PC-3 (cell line): ENCODE data around the gene C8A. TPM values are rescaled to one million over a fixed set of nuclear protein-coding genes. Genes with fewer than 3 reads are reported as not detected.

ENCODE experiments used
- ATAC-seq: fragments of 200-7000 bp; cut with Tn5 transposase; 2 replicates; pipeline ENCODE4 v1.9.1; 2020; ENCODE audit warnings: mild to moderate bottlenecking, moderate library complexity
- BruUV-seq: library from RNA; stranded (reverse); fragments of 400-500 nt; replicated peaks from 2 replicates; lab custom pipeline; 2021; lab: Mats Ljungman, UMichigan
- CTCF ChIA-PET: fragments of 300-600 bp; sonication (Branson Sonifier 250); formaldehyde crosslinking; loops from one replicate; lab custom pipeline; 2022; ENCODE audit warnings: antibody characterized with exemption; lab: Charles Lee
- POLR2A ChIA-PET: fragments of 300-600 bp; sonication (Branson Sonifier 250); formaldehyde crosslinking; loops from one replicate; lab custom pipeline; 2022; ENCODE audit warnings: antibody characterized with exemption; ENCODE audit not compliant: unreplicated experiment; lab: Charles Lee
- DNase-seq: peaks from one replicate; pipeline ENCODE4 v3.0.0-alpha.2; 2015
- H2AFZ ChIP-seq: fragments of 300-600 bp; sonication (generic); 2 replicates; pipeline ENCODE4 v1.6.0; 2016; ENCODE audit warnings: antibody characterized with exemption, low read length
- H3F3A ChIP-seq: fragments of 300-600 bp; sonication (generic); one replicate; pipeline ENCODE4 v1.6.0; 2017; ENCODE audit warnings: antibody characterized with exemption, low read length, control low read depth, mild to moderate bottlenecking; ENCODE audit not compliant: unreplicated experiment
- H3K27ac ChIP-seq: fragments of 300-600 bp; sonication (generic); 2 replicates; pipeline ENCODE4 v1.5.1; 2016; ENCODE audit warnings: mild to moderate bottlenecking, low read length
- H3K27me3 ChIP-seq: fragments of 300-600 bp; sonication (generic); 2 replicates; pipeline ENCODE4 v1.6.1; 2016; ENCODE audit warnings: low read length, mixed read lengths
- H3K36me3 ChIP-seq: fragments of 300-600 bp; sonication (generic); 2 replicates; pipeline ENCODE4 v1.6.1; 2016; ENCODE audit warnings: low read depth, mixed run types, low read length, mixed read lengths
- H3K4me1 ChIP-seq: fragments of 300-600 bp; sonication (generic); 2 replicates; pipeline ENCODE4 v1.5.1; 2016; ENCODE audit warnings: low read length; ENCODE audit not compliant: insufficient read depth
- H3K4me2 ChIP-seq: fragments of 300-600 bp; sonication (generic); 2 replicates; pipeline ENCODE4 v1.6.0; 2016; ENCODE audit warnings: low read length
- H3K4me3 ChIP-seq: fragments of 300-600 bp; sonication (generic); 2 replicates; pipeline ENCODE4 v1.5.1; 2016; ENCODE audit warnings: mild to moderate bottlenecking, low read length, mixed read lengths
- H3K79me2 ChIP-seq: fragments of 300-600 bp; sonication (generic); 2 replicates; pipeline ENCODE4 v1.6.1; 2017; ENCODE audit warnings: low read length, mixed read lengths
- H3K9ac ChIP-seq: fragments of 300-600 bp; sonication (generic); 2 replicates; pipeline ENCODE4 v1.6.0; 2016; ENCODE audit warnings: mild to moderate bottlenecking, low read length
- H3K9me2 ChIP-seq: fragments of 300-600 bp; sonication (generic); replicated peaks from 2 replicates; pipeline ENCODE4 v1.6.1; 2016; ENCODE audit warnings: mixed run types, low read length, mixed read lengths
- H3K9me3 ChIP-seq: fragments of 300-600 bp; sonication (generic); 2 replicates; pipeline ENCODE4 v1.6.1; 2016; ENCODE audit warnings: low read length, mixed read lengths
- H4K20me1 ChIP-seq: fragments of 300-600 bp; sonication (generic); 2 replicates; pipeline ENCODE4 v1.6.1; 2016; ENCODE audit warnings: low read length, mixed read lengths
- EZH2 ChIP-seq: fragments of 300-600 bp; sonication (generic); IDR thresholded peaks from one replicate; pipeline ENCODE4 v1.6.1; 2017; ENCODE audit warnings: antibody characterized with exemption, mild to moderate bottlenecking, low read length; ENCODE audit not compliant: unreplicated experiment
- EZH2phosphoT487 ChIP-seq: fragments of 300-600 bp; sonication (generic); IDR thresholded peaks from 2 replicates; pipeline ENCODE4 v1.6.1; 2018; ENCODE audit warnings: mild to moderate bottlenecking, antibody characterized with exemption, low read length, borderline replicate concordance
- intact Hi-C: fragments of 100-400 bp; cut with micrococcal nuclease; formaldehyde crosslinking; loops from 2 replicates; pipeline ENCODE4 v1.9.0; 2023
- total RNA-seq: library from RNA; depleted of rRNA; stranded (reverse); fragments of >200 nt; gene quantifications from 2 replicates; pipeline ENCODE4 v1.2.3, GENCODE V29; 2014
- TF ChIP-seq, protein P1 (sequence below): fragments of 300-600 bp; sonication (generic); conservative IDR thresholded peaks from 2 replicates; pipeline ENCODE4 v1.5.1; 2017; ENCODE audit warnings: antibody characterized with exemption, low read depth, mild to moderate bottlenecking, low read length

Gene C8A
- total RNA-seq, 1 experiment from 2014 or later, result not detected

DNA sequence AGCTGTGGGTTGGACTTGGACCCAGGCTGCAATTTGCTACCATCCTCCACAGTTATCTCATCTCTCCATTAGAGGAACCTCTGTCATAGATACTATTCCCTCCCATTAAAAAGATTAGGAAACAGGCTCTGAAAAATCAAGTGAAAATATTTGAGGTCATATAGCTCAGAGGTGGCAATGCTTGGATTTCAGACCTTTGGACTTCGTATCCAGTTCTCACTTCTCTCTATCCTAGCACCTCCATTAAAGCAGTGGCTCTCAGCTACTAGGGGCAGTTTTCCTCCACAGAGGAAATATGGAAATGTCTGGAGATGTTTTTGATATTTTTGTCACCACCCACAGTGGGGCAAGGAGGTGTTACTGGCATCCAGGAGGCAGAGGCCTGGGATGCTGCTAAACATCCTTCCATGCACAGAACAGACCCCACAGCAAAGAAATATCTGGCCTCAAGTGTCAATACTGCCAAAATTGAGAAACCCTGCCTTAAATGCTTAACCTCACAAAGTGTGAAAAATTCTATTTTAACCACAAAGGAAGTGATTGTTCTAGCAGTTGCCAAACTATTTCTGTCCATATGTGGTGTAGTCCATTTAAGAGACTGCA, 54.1 kb downstream of the C8A start:
- no peaks in the 10 kb centered on the region for H3K36me3 ChIP-seq

GRCh38 chr1:56910441-56910985, 55.9 kb downstream of the C8A start:
- no peaks in the 10 kb centered on the region for H3F3A ChIP-seq
- BruUV-seq, result no TSS peak
- no peak overlapping the region for H3K27ac ChIP-seq
- no peak overlapping the region for H3K9ac ChIP-seq
- H3K9me2 ChIP-seq, result no peaks in the 10 kb centered on the region
- no peak for DNase-seq
- H2AFZ ChIP-seq, result no peak overlapping the region
- peaks cover 16% of the 10 kb centered on the region; the same call in 1 of the 2 replicates for H3K27me3 ChIP-seq
- intact Hi-C loops, result no loop called here
- TF ChIP-seq, protein P1, sequence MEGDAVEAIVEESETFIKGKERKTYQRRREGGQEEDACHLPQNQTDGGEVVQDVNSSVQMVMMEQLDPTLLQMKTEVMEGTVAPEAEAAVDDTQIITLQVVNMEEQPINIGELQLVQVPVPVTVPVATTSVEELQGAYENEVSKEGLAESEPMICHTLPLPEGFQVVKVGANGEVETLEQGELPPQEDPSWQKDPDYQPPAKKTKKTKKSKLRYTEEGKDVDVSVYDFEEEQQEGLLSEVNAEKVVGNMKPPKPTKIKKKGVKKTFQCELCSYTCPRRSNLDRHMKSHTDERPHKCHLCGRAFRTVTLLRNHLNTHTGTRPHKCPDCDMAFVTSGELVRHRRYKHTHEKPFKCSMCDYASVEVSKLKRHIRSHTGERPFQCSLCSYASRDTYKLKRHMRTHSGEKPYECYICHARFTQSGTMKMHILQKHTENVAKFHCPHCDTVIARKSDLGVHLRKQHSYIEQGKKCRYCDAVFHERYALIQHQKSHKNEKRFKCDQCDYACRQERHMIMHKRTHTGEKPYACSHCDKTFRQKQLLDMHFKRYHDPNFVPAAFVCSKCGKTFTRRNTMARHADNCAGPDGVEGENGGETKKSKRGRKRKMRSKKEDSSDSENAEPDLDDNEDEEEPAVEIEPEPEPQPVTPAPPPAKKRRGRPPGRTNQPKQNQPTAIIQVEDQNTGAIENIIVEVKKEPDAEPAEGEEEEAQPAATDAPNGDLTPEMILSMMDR, result no peak
- TF ChIP-seq EZH2 (no peak), EZH2phosphoT487 (no peak)
- ChIA-PET POLR2A (no interaction called here), CTCF (no interaction called here)
- ATAC-seq, result no peak
- H3K4me2 ChIP-seq, result no peak overlapping the region
- no peaks in the 10 kb centered on the region for H3K36me3 ChIP-seq
- H3K4me3 ChIP-seq, result no peak overlapping the region
- H3K79me2 ChIP-seq, result no peaks in the 10 kb centered on the region
- H3K4me1 ChIP-seq, result no peaks in the 10 kb centered on the region; the same call in 1 of the 2 replicates
- no peaks in the 10 kb centered on the region for H4K20me1 ChIP-seq
- no peaks in the 10 kb centered on the region for H3K9me3 ChIP-seq

More for the DNA sequence above, 54.1 kb downstream of the C8A start:
- TF ChIP-seq EZH2phosphoT487 (no peak), EZH2 (no peak)
- TF ChIP-seq, protein P1, result no peak
- H3K4me2 ChIP-seq, result no peak overlapping the region
- no peak for ATAC-seq
- H3K79me2 ChIP-seq, result no peaks in the 10 kb centered on the region
- no peak overlapping the region for H2AFZ ChIP-seq
- no peaks in the 10 kb centered on the region for H3K9me3 ChIP-seq
- DNase-seq, result no peak
- no TSS peak for BruUV-seq
- no peaks in the 10 kb centered on the region for H4K20me1 ChIP-seq
- no peaks in the 10 kb centered on the region for H3F3A ChIP-seq
- ChIA-PET POLR2A (no interaction called here), CTCF (no interaction called here)
- no peaks in the 10 kb centered on the region; the same call in 1 of the 2 replicates for H3K4me1 ChIP-seq
- no peak overlapping the region for H3K9ac ChIP-seq
- intact Hi-C loops, result no loop called here
- H3K9me2 ChIP-seq, result no peaks in the 10 kb centered on the region
- H3K27me3 ChIP-seq, result peaks cover 22% of the 10 kb centered on the region
- H3K4me3 ChIP-seq, result no peak overlapping the region
- H3K27ac ChIP-seq, result no peak overlapping the region
